ENCODE results near the gene NOTUM.

- TF ChIP-seq CTCF (IDR thresholded peaks at IDR 0.05): no peak
- TF ChIP-seq EP300 (IDR thresholded peaks at IDR 0.05): no peak
- no peak for TF ChIP-seq POLR2AphosphoS5 (IDR thresholded peaks at IDR 0.05)
- no peak for TF ChIP-seq POLR2A (IDR thresholded peaks at IDR 0.05)
These were observed 56.9 kb downstream of the NOTUM start for GRCh38 chr17:81903896-81904599.
